Measurements from ENCODE around the gene PSPN.
"Not testable (repeated sequence)": the region's sequence is repeated elsewhere in the genome, so short reads cannot be mapped to it uniquely, and the experiment has no call there.

The PSPN gene

GRCh38 chr19:6402837-6403608, 27.3 kb upstream of the PSPN start:
- DNase-seq: no peak

DNA sequence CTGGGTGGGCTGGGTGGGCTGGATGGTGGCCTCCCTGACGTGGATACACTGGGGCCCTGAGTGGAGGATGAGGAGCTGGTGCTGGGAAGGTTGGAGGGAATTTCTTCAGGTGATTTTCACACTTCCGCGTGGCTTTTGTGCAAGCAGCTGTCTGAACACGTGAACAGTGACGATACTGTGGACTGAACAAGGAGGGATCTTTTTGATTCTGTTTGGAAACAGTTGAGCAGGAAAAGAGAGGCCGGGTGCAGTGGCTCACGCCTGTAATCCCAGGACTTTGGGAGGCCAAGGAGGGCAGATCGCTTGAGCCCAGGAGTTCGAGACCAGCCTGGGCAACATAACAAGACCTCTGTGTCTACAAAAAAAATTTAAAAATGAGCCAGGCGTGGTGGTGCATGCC, 26.3 kb upstream of the PSPN start:
- DNase-seq: no peak

- DNase-seq: not testable (repeated sequence)
These were observed 24.6 kb upstream of the PSPN start for GRCh38 chr19:6400062-6400944.

- DNase-seq: no peak
These were observed 20.6 kb upstream of the PSPN start for GRCh38 chr19:6396305-6396704.

DNA sequence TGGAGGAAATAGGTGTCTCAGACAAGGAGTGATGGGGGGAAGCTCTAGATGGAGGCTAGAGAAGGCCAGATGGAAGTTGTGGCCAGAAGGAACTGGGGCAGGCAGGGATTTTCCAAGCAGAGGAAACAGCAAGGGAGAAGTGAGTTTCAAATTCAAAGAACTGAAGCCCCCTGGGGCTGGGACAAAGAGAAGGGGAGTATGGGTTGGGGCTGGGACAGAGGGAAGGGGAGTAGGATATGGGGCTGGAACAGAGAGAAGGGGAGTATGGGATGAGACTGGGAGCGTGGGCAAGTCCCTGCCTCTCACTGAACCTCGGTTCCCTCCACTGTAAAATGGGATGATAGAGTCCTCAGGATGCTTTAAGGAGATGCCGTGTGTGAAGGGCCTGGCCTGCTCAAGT, 19.1 kb upstream of the PSPN start:
- no peak for DNase-seq

DNA sequence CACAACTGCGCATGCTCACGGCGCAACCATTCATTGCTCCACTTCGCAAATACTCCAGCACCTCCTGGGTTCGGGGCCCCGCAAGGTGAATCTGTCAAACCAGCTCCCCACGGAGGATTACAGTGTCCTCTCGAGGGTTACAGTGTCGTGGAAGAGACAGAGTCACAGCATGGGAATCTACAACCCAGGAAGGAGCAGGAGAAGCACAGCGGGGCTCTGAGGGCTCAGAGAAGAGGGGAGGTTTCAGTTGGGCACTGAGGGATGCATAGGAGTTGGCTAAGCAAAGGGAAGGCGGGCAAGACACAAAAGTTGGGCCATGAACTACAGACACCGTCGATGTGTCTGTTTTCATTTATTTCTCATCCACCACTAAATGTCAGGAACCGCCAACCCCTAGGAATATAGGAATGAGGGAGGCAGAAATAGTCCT, 18.3 kb upstream of the PSPN start:
- peak in 4 of 5 experiments; percentile 29 to 87 (median 57) for DNase-seq

- DNase-seq: peak; percentile 81 to 95 (median 93)
These were observed 17.6 kb upstream of the PSPN start, which contains the start of gene GTF2F1 for GRCh38 chr19:6393074-6393982. Gene GTF2F1, minus strand, starts transcription at chr19:6393164. Its CDS starts 169 bp downstream, at chr19:6392995.

DNA sequence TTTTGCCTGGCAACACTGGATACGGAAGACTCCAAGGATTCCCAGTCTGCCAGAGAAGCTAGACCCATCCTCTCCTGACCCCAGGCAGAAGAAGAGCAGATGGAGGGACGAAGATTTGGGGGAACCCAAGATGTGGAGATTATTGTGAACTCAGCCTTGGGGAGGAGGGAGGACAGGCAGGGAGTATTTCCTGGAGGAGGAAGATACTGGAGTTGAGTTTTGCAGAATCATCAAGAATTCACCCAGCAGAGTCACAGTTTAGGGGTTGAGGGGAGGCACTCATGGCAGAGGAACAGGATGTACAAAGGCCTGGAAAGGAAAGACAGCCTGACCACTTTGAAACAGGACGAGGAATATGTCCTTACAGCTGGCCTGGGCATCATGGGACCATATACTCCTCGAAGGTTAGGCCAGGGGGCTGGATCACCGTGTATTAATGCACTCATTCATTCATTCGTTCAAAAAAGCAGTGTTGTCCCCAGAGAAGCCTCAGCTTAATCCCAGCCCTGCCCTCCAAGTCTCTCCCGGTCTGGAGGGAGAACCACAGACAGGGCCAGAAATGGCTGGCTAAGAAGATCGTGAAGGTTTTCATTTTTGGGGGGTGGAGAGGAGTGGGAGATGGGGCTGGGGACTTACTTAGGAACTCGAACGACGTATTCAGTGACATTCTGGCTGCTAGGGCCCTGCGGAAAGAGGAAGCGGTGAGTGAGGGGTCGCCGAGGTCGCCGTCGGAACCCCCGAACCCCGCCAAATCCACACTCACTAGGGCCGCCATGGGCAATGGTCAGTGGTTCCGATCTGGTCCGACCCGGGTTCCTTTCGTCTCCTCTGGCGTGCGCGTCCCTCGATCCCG, 16.7 kb upstream of the PSPN start:
- no peak for DNase-seq

GRCh38 chr19:6387372-6387771, 11.6 kb upstream of the PSPN start:
- no peak for DNase-seq

DNA sequence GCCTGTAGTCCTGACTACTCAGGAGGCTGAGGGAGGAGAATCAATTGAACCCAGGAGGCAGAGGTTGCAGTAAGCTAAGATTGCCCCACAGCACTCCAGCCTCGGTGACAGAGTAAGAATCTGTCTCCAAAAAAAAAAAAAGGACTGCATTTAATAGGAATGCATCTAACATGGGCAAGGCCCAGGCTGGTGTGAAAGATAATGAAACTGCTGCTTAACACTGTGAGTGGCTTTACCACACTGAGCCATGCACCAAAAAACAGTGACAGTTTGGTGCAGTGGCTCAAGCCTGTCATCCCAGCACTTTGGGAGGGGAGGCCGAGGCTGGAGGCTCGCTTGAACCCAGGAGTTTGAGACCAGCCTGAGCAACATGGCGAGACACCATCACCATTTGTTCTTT, 8.6 kb upstream of the PSPN start:
- no peak for DNase-seq

DNA sequence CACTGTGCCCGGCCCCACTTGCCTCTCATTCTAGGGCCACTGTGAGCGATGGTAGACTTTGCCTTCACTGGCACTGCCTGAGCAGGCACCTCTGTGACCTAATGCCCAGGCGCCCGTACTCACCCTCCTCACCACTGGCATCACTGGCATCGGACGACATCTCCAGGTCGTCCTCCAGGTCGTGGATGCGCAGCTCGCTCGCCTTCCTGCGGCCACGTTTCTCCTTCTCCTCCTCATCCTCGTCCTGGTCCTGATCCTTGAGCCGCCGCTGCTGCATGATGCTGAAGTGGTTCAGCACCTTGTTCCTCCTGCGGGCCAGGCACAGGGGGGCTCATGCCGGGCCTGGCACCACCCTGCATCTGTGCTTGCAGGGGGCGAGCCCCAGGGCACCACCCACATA, 7.5 kb upstream of the PSPN start:
- DNase-seq: no peak

DNA sequence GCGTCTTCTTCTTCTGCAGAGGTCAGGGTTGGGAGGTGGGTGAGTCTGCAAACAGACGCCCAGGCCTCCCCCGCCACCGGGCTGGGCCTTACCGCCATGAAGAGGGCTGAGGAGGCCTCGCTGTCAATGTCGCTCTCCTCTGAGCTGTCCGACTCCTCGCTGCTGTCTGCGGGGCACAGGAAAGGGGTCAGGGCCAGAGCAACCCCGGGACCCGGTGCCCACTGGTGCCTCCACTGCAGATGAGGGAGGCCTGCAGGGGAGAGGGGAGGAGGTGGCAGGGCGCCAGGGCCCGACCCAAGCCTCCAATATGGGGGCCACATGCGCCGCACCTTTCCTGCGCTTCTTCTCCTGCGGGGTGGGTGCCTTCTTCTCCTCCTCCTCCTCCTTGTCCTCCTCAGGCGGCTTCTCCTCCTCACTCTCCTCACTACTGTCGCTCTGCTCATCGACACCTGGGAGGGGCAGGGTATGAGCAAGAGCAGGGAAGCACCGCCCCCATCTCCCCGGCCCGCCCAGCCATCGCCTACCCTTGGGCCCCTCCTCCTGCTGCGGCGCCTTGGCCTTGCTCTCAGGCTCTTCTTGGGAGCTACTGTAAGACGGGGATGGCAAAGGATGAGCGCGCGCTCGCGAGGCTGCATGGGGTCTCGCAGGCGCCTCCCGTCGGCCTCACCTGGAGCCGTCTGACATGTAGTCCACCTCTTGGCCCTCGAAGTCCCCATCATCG, 5.5 kb upstream of the PSPN start:
- no peak for DNase-seq

DNA sequence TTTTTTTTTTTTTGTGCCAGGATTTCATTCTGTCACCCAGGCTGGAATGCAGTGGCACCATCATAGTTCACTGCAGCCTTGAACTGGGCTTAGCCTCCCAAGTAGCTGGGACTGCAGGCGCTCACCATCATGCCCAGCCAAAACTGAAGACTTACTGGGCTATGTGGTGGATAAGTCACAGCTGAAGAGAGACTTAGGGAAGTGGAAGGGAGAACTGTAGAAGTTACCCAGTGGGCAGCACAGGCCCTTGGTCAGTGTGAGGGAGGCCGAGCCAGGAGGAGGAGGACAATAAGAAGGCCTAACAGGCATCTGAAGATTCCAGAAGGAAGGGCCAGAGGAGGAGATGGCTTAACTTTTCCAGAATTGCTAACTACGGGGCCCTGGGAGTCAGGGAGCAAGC, 4.0 kb upstream of the PSPN start:
- DNase-seq: no peak

DNA sequence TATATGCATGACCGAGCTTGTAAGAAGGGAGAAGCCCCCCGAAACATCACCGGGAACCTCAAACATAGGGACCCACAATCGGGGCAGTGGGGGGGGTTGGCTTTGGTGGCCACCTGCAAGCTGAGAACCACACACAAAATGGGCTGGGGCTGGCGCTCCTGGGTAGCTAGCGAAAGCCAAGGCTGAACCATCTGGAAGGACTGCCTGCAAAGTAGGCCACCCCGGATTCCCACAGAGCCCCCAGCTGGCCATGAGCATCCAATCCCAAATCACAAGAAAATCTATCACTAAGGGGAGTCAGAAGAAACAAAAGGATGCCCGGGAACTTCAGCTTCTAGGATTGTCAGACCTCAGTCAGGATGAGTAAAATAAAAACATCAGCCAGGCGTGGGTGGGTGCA, 2.8 kb upstream of the PSPN start:
- DNase-seq: no peak

DNA sequence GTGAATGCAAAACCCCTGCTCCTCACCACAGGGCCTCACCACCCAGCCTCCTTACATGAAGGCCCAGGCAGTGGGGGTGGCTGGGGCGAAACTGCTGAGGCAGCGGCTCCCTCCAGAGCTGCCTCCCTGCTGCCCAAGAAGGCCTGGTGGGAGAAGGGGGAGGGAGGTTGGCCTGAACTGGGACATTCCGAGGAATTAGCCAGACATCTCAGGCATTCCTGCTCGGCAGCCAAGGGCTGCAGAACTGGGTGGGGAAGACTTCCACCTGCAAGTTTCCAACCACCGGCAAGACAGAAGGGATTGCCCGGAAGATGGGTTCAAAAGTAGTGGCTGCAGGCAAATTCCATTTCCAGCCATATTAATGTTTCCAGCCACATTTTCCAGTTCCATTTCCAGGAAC, 2.3 kb upstream of the PSPN start:
- DNase-seq: no peak

DNA sequence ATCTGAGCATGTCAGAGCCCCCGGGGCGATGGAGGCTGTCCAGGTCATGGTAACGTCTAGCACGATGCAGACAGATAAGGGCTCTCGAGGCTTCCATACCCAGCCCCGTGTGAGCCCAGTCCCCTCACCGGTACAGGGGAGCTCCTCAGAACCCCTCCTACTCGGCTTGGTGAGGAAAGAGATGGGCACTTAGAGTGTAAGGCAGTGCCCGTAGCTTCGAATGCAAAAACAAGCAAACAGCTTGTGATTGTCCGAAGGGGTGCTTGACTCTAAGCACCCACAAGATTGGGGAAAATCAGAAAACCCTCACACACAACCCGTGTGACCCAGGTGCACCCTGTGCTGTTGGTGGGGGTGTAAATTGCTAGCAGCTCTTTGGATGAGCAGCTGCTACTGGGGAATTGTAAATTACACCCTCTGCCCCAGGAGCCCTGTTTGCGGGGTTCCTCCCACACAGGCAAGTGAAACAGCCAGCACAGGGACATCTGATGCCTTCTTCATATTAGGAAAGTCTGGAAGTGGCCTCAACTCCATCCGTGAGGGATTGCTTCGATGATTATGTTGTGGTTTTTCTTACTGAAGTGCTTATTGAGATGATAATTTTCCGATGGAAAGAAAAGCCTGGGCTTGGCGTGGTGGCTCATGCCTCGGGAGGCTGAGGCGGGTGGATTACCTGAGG, 918 bp upstream of the PSPN start:
- DNase-seq: no peak

- no peak for DNase-seq
These were observed 872 bp downstream of the PSPN start for GRCh38 chr19:6374711-6375410.

DNA sequence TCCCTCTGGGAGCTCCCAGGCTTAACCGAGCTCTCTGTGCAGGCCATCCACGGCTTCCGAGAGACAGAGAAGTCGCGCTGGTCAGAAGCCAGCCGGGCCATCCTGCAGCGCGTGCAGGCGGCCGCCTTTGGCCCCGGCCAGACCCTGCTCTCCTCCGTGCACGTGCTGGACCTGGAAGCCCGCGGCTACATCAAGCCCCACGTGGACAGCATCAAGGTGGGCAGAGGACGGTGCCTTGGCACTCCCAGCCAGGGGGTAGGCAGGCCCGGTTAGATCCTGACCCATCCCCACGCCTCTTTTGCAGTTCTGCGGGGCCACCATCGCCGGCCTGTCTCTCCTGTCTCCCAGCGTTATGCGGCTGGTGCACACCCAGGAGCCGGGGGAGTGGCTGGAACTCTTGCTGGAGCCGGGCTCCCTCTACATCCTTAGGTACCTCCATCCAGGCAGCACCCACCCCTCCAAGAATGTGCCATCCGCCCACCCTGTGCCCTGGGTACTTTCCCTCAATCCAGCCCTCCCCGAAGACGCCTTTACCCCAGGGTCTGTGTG, 1.5 kb downstream of the PSPN start:
- DNase-seq: no peak

- DNase-seq: no peak
These were observed 2.0 kb downstream of the PSPN start for GRCh38 chr19:6373813-6374108.
